HepG2 (cell line): ENCODE data around the gene TCAP. TPM values are rescaled to one million over a fixed set of nuclear protein-coding genes. Genes with fewer than 3 reads are reported as not detected.
A peak's percentile ranks its signal among the peaks of the same experiment; 100 is the strongest.

ENCODE experiments used
- AHDC1 ChIP-seq: sonication (generic); formaldehyde crosslinking; IDR thresholded peaks from 2 replicates; pipeline ENCODE4 v1.5.1; 2020; ENCODE audit warnings: mild to moderate bottlenecking, missing genetic modification reagents, borderline replicate concordance
- CAMTA2 ChIP-seq: sonication (generic); formaldehyde crosslinking; IDR thresholded peaks from 2 replicates; pipeline ENCODE4 v1.4.0; 2020; ENCODE audit warnings: mild to moderate bottlenecking, missing genetic modification reagents, borderline replicate concordance
- CCAR2 ChIP-seq: fragments of 200-400 bp; formaldehyde crosslinking; optimal IDR thresholded peaks from 2 replicates; pipeline ENCODE3; 2018; ENCODE audit warnings: low read depth, mild to moderate bottlenecking, low read length, moderate library complexity
- CEBPZ ChIP-seq: IDR thresholded peaks from 2 replicates; pipeline ENCODE4 v1.6.1; 2012; ENCODE audit warnings: low read length, improper control_type of control experiment
- JUN ChIP-seq: sonication (generic); formaldehyde crosslinking; IDR thresholded peaks from 2 replicates; pipeline ENCODE4 v1.4.0; 2020; ENCODE audit warnings: mild to moderate bottlenecking, missing genetic modification reagents
- KLF12 ChIP-seq: sonication (generic); formaldehyde crosslinking; IDR thresholded peaks from 2 replicates; pipeline ENCODE4 v1.4.0; 2020; ENCODE audit warnings: missing genetic modification reagents, borderline replicate concordance
- NCOA5 ChIP-seq: sonication (generic); formaldehyde crosslinking; IDR thresholded peaks from 2 replicates; pipeline ENCODE4 v1.4.0; 2020; ENCODE audit warnings: missing genetic modification reagents
- NFKBIZ ChIP-seq: IDR thresholded peaks from 2 replicates; pipeline ENCODE4 v1.6.1; 2018; ENCODE audit warnings: missing genetic modification reagents, missing compliant biosample characterization
- UBTF ChIP-seq: sonication (generic); formaldehyde crosslinking; IDR thresholded peaks from 2 replicates; pipeline ENCODE4 v1.4.0; 2020; ENCODE audit warnings: mild to moderate bottlenecking, missing genetic modification reagents
- XBP1 ChIP-seq: sonication (generic); formaldehyde crosslinking; IDR thresholded peaks from 2 replicates; pipeline ENCODE4 v1.5.0; 2020; ENCODE audit warnings: missing genetic modification reagents
- ZBTB34 ChIP-seq: sonication (generic); formaldehyde crosslinking; IDR thresholded peaks from 2 replicates; pipeline ENCODE4 v1.8.0; 2022; ENCODE audit warnings: mild to moderate bottlenecking, missing genetic modification reagents
- ZNF160 ChIP-seq: sonication (generic); formaldehyde crosslinking; IDR thresholded peaks from 2 replicates; pipeline ENCODE4 v1.8.0; 2022; ENCODE audit warnings: mild to moderate bottlenecking, inconsistent platforms, missing genetic modification reagents
- ZNF253 ChIP-seq: sonication (generic); formaldehyde crosslinking; IDR thresholded peaks from 2 replicates; pipeline ENCODE4 v1.8.0; 2022; ENCODE audit warnings: mild to moderate bottlenecking, missing genetic modification reagents, borderline replicate concordance
- ZNF432 ChIP-seq: sonication (generic); formaldehyde crosslinking; IDR thresholded peaks from 2 replicates; pipeline ENCODE4 v1.5.0; 2020; ENCODE audit warnings: missing genetic modification reagents, mild to moderate bottlenecking, borderline replicate concordance
- polyA plus RNA-seq, 8 experiments: library from polyadenylated mRNA; depleted of rRNA in 3 of 8; stranded (reverse) in 7 of 8; unstranded in 1 of 8; fragments of >200 nt; fragmentation: Illumina TruSeq in 4 of 8; extraction: Trizol in 4 of 8; gene quantifications; 2 replicates each; pipeline versions ENCODE4 v1.2.1 to v1.2.3, GENCODE V29; 2011 to 2016; ENCODE audit warnings: low read depth in 4 of 8, missing spikeins in 1 of 8, mixed read lengths in 1 of 8; ENCODE audit not compliant: insufficient read depth in 1 of 8
- total RNA-seq, 5 experiments: library from RNA; depleted of rRNA; stranded (reverse); fragments of >200 nt; fragmentation: Illumina TruSeq; extraction: Trizol; gene quantifications; 2 replicates each; pipeline ENCODE4 v1.2.3, GENCODE V29; 2016; ENCODE audit warnings: low read depth in 1 of 5

TCAP gene
- total and polyA plus RNA-seq, 2 of the 13 experiments (the other 11 are each of a cell fraction or from before 2014, with no cell fraction given) = 0.24 to 0.65 TPM

- no peak for TF ChIP-seq CAMTA2 (CRISPR knock-in tag)
- TF ChIP-seq KLF12 (CRISPR knock-in tag) = no peak
- TF ChIP-seq ZNF253 (CRISPR knock-in tag) = no peak
- no peak for TF ChIP-seq AHDC1
- no peak for TF ChIP-seq JUN (CRISPR knock-in tag)
- TF ChIP-seq ZNF160 (CRISPR knock-in tag) = 0 out of 2 replicates have a peak, but pooled peaks have one; percentile 36
- peak; percentile 56 for TF ChIP-seq UBTF
- no peak for TF ChIP-seq ZBTB34 (CRISPR knock-in tag)
- TF ChIP-seq NCOA5 = no peak
- no peak for TF ChIP-seq CEBPZ
- TF ChIP-seq CCAR2 = no peak
- 0 out of 2 replicates have a peak, but pooled peaks have one; percentile 33 for TF ChIP-seq NFKBIZ (CRISPR knock-in tag)
- no peak for TF ChIP-seq ZNF432 (CRISPR knock-in tag)
- no peak for TF ChIP-seq XBP1 (CRISPR knock-in tag)
Measured at GRCh38 chr17:39621523-39622379, 43.4 kb upstream of the TCAP start (continued).
